Right cardiac atrium (tissue), 5 donors: Measurements from ENCODE around the gene KLHL42. TPM values are rescaled to one million over a fixed set of nuclear protein-coding genes. Genes with fewer than 3 reads are reported as not detected.

Source experiments
- ATAC-seq, 2 donors: fragments of 200-7000 bp; cut with Tn5 transposase; one replicate each; pipeline versions ENCODE4 v1.8.0 to v1.9.1; 2020; ENCODE audit warnings: moderate library complexity in 2 of 2, mild to moderate bottlenecking in 1 of 2
- DNase-seq, 3 donors: peaks; one replicate each; pipeline ENCODE4 v3.0.0-alpha.2; 2020
- H3K27ac ChIP-seq: one replicate; pipeline ENCODE4 v1.5.1; 2013; ENCODE audit warnings: mild to moderate bottlenecking, low read length, control low read depth, moderate library complexity
- H3K27me3 ChIP-seq: one replicate; pipeline ENCODE4 v1.6.1; 2013; ENCODE audit not compliant: control insufficient read depth, insufficient read depth
- H3K4me1 ChIP-seq: one replicate; pipeline ENCODE4 v1.6.1; 2013; ENCODE audit warnings: low read length; ENCODE audit not compliant: control insufficient read depth, insufficient read depth
- H3K4me3 ChIP-seq: one replicate; pipeline ENCODE4 v1.5.1; 2013; ENCODE audit warnings: low read length, control low read depth
- H3K9me3 ChIP-seq: one replicate; pipeline ENCODE4 v1.6.1; 2013; ENCODE audit warnings: low read length; ENCODE audit not compliant: control insufficient read depth
- WGBS: extraction: QIAGEN DNeasy Blood & Tissue Kit; methylation state at CpG from one replicate; pipeline ENCODE4 v1.1.7; 2013; 5-methylcytosine and 5-hydroxymethylcytosine counted together
- intact Hi-C, 4 donors: fragments of 100-400 bp; cut with DNase I; formaldehyde crosslinking; loops; one replicate each; pipeline versions ENCODE4 v1.11.0 to v1.14.0; 2022 to 2023
- polyA plus RNA-seq: library from polyadenylated mRNA; stranded (reverse); fragments of 200-250 nt; gene quantifications from one replicate; pipeline ENCODE4 v1.2.3, GENCODE V29; 2013
- total RNA-seq, 4 donors: library from RNA; stranded (reverse); fragmentation: NEBNext Ultra II Directional; extraction: Animal tissue kit (Norgen Biotek cat#: 25700); gene quantifications; one replicate each; pipeline ENCODE4 v1.2.1, GENCODE V29; 2021
- donor health status: healthy with polysubstance abuse.
- donor health status: DM: no; HTN: yes; CAD: no.
- donor health status: DM: no; HTN: no; CAD: no.
- donor health status: DM: no; HTN: yes; CAD: no; lungs with severe emphysema.
- donor health status: DM: yes; HTN: yes; CAD: no.

Gene KLHL42
- total and polyA plus RNA-seq, 5 donors = 4.7 to 13.4 (median 7.9) TPM

GRCh38 chr12:27781680-27782079 is 1.6 kb downstream of the KLHL42 start:
- Histone ChIP-seq H3K27ac (peak overlapping the region; percentile 36), H3K27me3 (no peaks in the 10 kb centered on the region), H3K4me3 (peak overlapping the region; percentile 50), H3K9me3 (no peaks in the 10 kb centered on the region), H3K4me1 (peaks cover 6% of the 10 kb centered on the region)
- intact Hi-C loops = no loop called here
- ATAC-seq = no peak
- 59% methylated on average over 5 of the region's 5 CpGs for WGBS
- no peak for DNase-seq

GRCh38 chr12:27782481-27782880 is 2.4 kb downstream of the KLHL42 start:
- peaks cover 6% of the 10 kb centered on the region for H3K4me1 ChIP-seq
- intact Hi-C loops = no loop called here
- DNase-seq (no peak), ATAC-seq (no peak)
- H3K4me3 ChIP-seq = no peak overlapping the region
- no peak overlapping the region for H3K27ac ChIP-seq
- no peaks in the 10 kb centered on the region for H3K9me3 ChIP-seq
- H3K27me3 ChIP-seq = no peaks in the 10 kb centered on the region
- WGBS = 63% methylated on average over 1 of the region's 1 CpG

- intact Hi-C loops = no loop called here
- DNase-seq = no peak
- 75% methylated on average over 3 of the region's 3 CpGs for WGBS
- ATAC-seq = no peak
- Histone ChIP-seq H3K4me1 (peaks cover 5% of the 10 kb centered on the region), H3K9me3 (no peaks in the 10 kb centered on the region), H3K4me3 (no peak overlapping the region), H3K27me3 (no peaks in the 10 kb centered on the region), H3K27ac (no peak overlapping the region)
Observed at GRCh38 chr12:27785882-27786570, 6.0 kb downstream of the KLHL42 start.

GRCh38 chr12:27787559-27787958 is 7.5 kb downstream of the KLHL42 start:
- intact Hi-C loops = no loop called here
- Histone ChIP-seq H3K4me1 (no peaks in the 10 kb centered on the region), H3K27ac (no peak overlapping the region), H3K27me3 (no peaks in the 10 kb centered on the region), H3K4me3 (no peak overlapping the region), H3K9me3 (no peaks in the 10 kb centered on the region)
- ATAC-seq (no peak), DNase-seq (no peak)
- WGBS = 40% methylated on average over 2 of the region's 2 CpGs

- ATAC-seq (no peak), DNase-seq (no peak)
- Histone ChIP-seq H3K4me1 (no peaks in the 10 kb centered on the region), H3K9me3 (no peaks in the 10 kb centered on the region), H3K27ac (no peak overlapping the region), H3K27me3 (no peaks in the 10 kb centered on the region), H3K4me3 (no peak overlapping the region)
- 95% methylated on average over 2 of the region's 2 CpGs for WGBS
- intact Hi-C loops = no loop called here
Observed at GRCh38 chr12:27790179-27790578, 10.1 kb downstream of the KLHL42 start.

- H3K9me3 ChIP-seq = no peaks in the 10 kb centered on the region
- no peaks in the 10 kb centered on the region for H3K4me1 ChIP-seq
- H3K27ac ChIP-seq = no peak overlapping the region
- H3K27me3 ChIP-seq = no peaks in the 10 kb centered on the region
- 96% methylated on average over 6 of the region's 6 CpGs for WGBS
- ATAC-seq (no peak), DNase-seq (no peak)
- H3K4me3 ChIP-seq = no peak overlapping the region
- intact Hi-C loops = no loop called here
Observed at GRCh38 chr12:27794818-27795584, 15.0 kb downstream of the KLHL42 start.

- 78% methylated on average over 7 of the region's 7 CpGs for WGBS
Observed at GRCh38 chr12:27796128-27796527, 16.1 kb downstream of the KLHL42 start.

GRCh38 chr12:27797301-27798025 is 17.4 kb downstream of the KLHL42 start:
- Histone ChIP-seq H3K4me3 (no peak overlapping the region), H3K27me3 (no peaks in the 10 kb centered on the region), H3K9me3 (no peaks in the 10 kb centered on the region), H3K4me1 (no peaks in the 10 kb centered on the region), H3K27ac (no peak overlapping the region)
- intact Hi-C loops = no loop called here
- DNase-seq (no peak), ATAC-seq (no peak)
- WGBS = 93% methylated on average over 24 of the region's 24 CpGs

More at GRCh38 chr12:27796128-27796527, 16.1 kb downstream of the KLHL42 start:
- Histone ChIP-seq H3K4me1 (no peaks in the 10 kb centered on the region), H3K9me3 (no peaks in the 10 kb centered on the region), H3K27me3 (no peaks in the 10 kb centered on the region), H3K27ac (no peak overlapping the region), H3K4me3 (no peak overlapping the region)
- intact Hi-C loops = no loop called here
- DNase-seq (no peak), ATAC-seq (no peak)

GRCh38 chr12:27800819-27801218 is 20.8 kb downstream of the KLHL42 start:
- WGBS = 91% methylated on average over 3 of the region's 3 CpGs
- ATAC-seq = no peak
- intact Hi-C loops = no loop called here
- DNase-seq = no peak
- H3K4me1 ChIP-seq = no peaks in the 10 kb centered on the region
- H3K27me3 ChIP-seq = no peaks in the 10 kb centered on the region
- H3K27ac ChIP-seq = no peak overlapping the region
- H3K4me3 ChIP-seq = no peak overlapping the region
- no peaks in the 10 kb centered on the region for H3K9me3 ChIP-seq

GRCh38 chr12:27801630-27802029 is 21.6 kb downstream of the KLHL42 start:
- Histone ChIP-seq H3K4me1 (no peaks in the 10 kb centered on the region), H3K4me3 (no peak overlapping the region), H3K9me3 (no peaks in the 10 kb centered on the region), H3K27me3 (no peaks in the 10 kb centered on the region), H3K27ac (no peak overlapping the region)
- no peak for ATAC-seq
- WGBS = 86% methylated on average over 5 of the region's 5 CpGs
- no peak for DNase-seq
- intact Hi-C loops = no loop called here

- intact Hi-C loops = no loop called here
- Histone ChIP-seq H3K27me3 (no peaks in the 10 kb centered on the region), H3K4me3 (no peak overlapping the region), H3K27ac (no peak overlapping the region), H3K4me1 (no peaks in the 10 kb centered on the region), H3K9me3 (no peaks in the 10 kb centered on the region)
- ATAC-seq (no peak), DNase-seq (no peak)
- WGBS = 75% methylated on average over 4 of the region's 4 CpGs
Observed at GRCh38 chr12:27802511-27802910, 22.5 kb downstream of the KLHL42 start.
